Keratinocyte (primary cell): ENCODE results near the gene TH.

Source experiments
- EZH2 ChIP-seq: IDR thresholded peaks from one replicate; pipeline ENCODE4 v1.6.1; 2012; ENCODE audit warnings: inconsistent platforms, mild to moderate bottlenecking, low read length, moderate library complexity
- TF ChIP-seq, protein P1 (sequence below), 3 experiments: IDR thresholded peaks in 1 of 3; conservative IDR thresholded peaks in 1 of 3; optimal IDR thresholded peaks in 1 of 3; 2 replicates in 2 of 3; 3 replicates in 1 of 3; pipeline versions ENCODE3 to v1.5.1; 2011; ENCODE audit warnings: low read length in 3 of 3, mild to moderate bottlenecking in 3 of 3, moderate library complexity in 2 of 3, control low read depth in 1 of 3, inconsistent platforms in 1 of 3; ENCODE audit not compliant: insufficient read depth in 2 of 3; ENCODE audit errors: extremely low read depth in 1 of 3

GRCh38 chr11:2210366-2211112 lies 38.9 kb upstream of the TH start:
- TF ChIP-seq, protein P1, sequence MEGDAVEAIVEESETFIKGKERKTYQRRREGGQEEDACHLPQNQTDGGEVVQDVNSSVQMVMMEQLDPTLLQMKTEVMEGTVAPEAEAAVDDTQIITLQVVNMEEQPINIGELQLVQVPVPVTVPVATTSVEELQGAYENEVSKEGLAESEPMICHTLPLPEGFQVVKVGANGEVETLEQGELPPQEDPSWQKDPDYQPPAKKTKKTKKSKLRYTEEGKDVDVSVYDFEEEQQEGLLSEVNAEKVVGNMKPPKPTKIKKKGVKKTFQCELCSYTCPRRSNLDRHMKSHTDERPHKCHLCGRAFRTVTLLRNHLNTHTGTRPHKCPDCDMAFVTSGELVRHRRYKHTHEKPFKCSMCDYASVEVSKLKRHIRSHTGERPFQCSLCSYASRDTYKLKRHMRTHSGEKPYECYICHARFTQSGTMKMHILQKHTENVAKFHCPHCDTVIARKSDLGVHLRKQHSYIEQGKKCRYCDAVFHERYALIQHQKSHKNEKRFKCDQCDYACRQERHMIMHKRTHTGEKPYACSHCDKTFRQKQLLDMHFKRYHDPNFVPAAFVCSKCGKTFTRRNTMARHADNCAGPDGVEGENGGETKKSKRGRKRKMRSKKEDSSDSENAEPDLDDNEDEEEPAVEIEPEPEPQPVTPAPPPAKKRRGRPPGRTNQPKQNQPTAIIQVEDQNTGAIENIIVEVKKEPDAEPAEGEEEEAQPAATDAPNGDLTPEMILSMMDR (optimal IDR thresholded peaks at IDR 0.05 in 1 of 3, IDR thresholded peaks at IDR 0.05 in 1 of 3, conservative IDR thresholded peaks at IDR 0.05 in 1 of 3; ENCODE audit: extremely low read depth in 1 of 3, insufficient read depth in 2 of 3, low read length in 3 of 3), result no peak
- TF ChIP-seq EZH2, result no peak
